PC-9 (cell line): ENCODE results near the gene C14orf132. TPM values are rescaled to one million over a fixed set of nuclear protein-coding genes. Genes with fewer than 3 reads are reported as not detected.
A peak's percentile ranks its signal among the peaks of the same experiment; 100 is the strongest.

Source experiments
- BruUV-seq: library from RNA; stranded (reverse); fragments of 400-500 nt; replicated peaks from 2 replicates; lab custom pipeline; 2021; lab: Mats Ljungman, UMichigan
- CTCF ChIA-PET: fragments of 300-600 bp; sonication (Branson Sonifier 250); formaldehyde crosslinking; loops from one replicate; lab custom pipeline; 2022; ENCODE audit warnings: antibody characterized with exemption; lab: Charles Lee
- POLR2A ChIA-PET: fragments of 300-600 bp; sonication (Branson Sonifier 250); formaldehyde crosslinking; loops from one replicate; lab custom pipeline; 2022; ENCODE audit warnings: antibody characterized with exemption; ENCODE audit not compliant: unreplicated experiment; lab: Charles Lee
- DNase-seq, 2 experiments: peaks; one replicate each; pipeline versions ENCODE4 v3.0.0 to v3.0.0-alpha.2; 2015 to 2022; ENCODE audit warnings: mixed read lengths in 1 of 2
- H2AFZ ChIP-seq: fragments of 200-600 bp; sonication (generic); 2 replicates; pipeline ENCODE4 v1.8.1; 2017; ENCODE audit warnings: antibody characterized with exemption
- H3F3A ChIP-seq: fragments of 200-600 bp; sonication (generic); 2 replicates; pipeline ENCODE4 v1.8.1; 2017; ENCODE audit warnings: antibody characterized with exemption, mild to moderate bottlenecking, low read depth; ENCODE audit not compliant: insufficient read depth
- H3K27ac ChIP-seq: fragments of 200-600 bp; sonication (generic); 2 replicates; pipeline ENCODE4 v1.6.1; 2016; ENCODE audit warnings: mixed run types
- H3K27me3 ChIP-seq: fragments of 200-600 bp; sonication (generic); 2 replicates; pipeline ENCODE4 v1.6.1; 2016; ENCODE audit warnings: low read depth, mixed run types; ENCODE audit not compliant: insufficient read depth
- H3K36me3 ChIP-seq: fragments of 200-600 bp; sonication (generic); 2 replicates; pipeline ENCODE4 v1.6.1; 2016; ENCODE audit warnings: low read depth, mixed run types
- H3K4me1 ChIP-seq: fragments of 200-600 bp; sonication (generic); replicated peaks from 2 replicates; pipeline ENCODE4 v1.6.1; 2016; ENCODE audit warnings: mixed run types; ENCODE audit not compliant: insufficient read depth
- H3K4me2 ChIP-seq: fragments of 200-600 bp; sonication (generic); 2 replicates; pipeline ENCODE4 v1.6.1; 2017; ENCODE audit warnings: mixed run types
- H3K4me3 ChIP-seq: fragments of 200-600 bp; sonication (generic); 2 replicates; pipeline ENCODE4 v1.6.1; 2016; ENCODE audit warnings: mixed run types
- H3K79me2 ChIP-seq: fragments of 200-600 bp; sonication (generic); 2 replicates; pipeline ENCODE4 v1.6.1; 2017; ENCODE audit warnings: low read depth, mixed run types
- H3K9me2 ChIP-seq: fragments of 200-600 bp; sonication (generic); 2 replicates; pipeline ENCODE4 v1.8.1; 2017; ENCODE audit warnings: mild to moderate bottlenecking; ENCODE audit not compliant: insufficient read depth
- H3K9me3 ChIP-seq: fragments of 200-600 bp; sonication (generic); 2 replicates; pipeline ENCODE4 v1.8.1; 2016; ENCODE audit warnings: low read depth; ENCODE audit not compliant: insufficient read depth
- H4K20me1 ChIP-seq: fragments of 200-600 bp; sonication (generic); 2 replicates; pipeline ENCODE4 v1.8.1; 2017; ENCODE audit not compliant: insufficient read depth
- CTCF ChIP-seq: fragments of 200-600 bp; sonication (generic); conservative IDR thresholded peaks from 2 replicates; pipeline ENCODE4 v1.6.1; 2017; ENCODE audit warnings: mixed run types, antibody characterized with exemption, mild to moderate bottlenecking, moderate library complexity
- EZH2 ChIP-seq: fragments of 200-600 bp; sonication (generic); IDR thresholded peaks from 2 replicates; pipeline ENCODE4 v1.8.0; 2017; ENCODE audit warnings: antibody characterized with exemption, low read depth
- intact Hi-C: fragments of 100-400 bp; cut with micrococcal nuclease; formaldehyde crosslinking; loops from one replicate; pipeline ENCODE4 v1.10.0; 2022; ENCODE audit not compliant: unreplicated experiment
- total RNA-seq: library from RNA; stranded (reverse); gene quantifications from 2 replicates; pipeline ENCODE4 v1.2.3, GENCODE V29; 2021

Gene C14orf132
- total RNA-seq, 1 experiment from 2014 or later = not detected

- H2AFZ ChIP-seq = no peak overlapping the region
- no peaks in the 10 kb centered on the region for H3K9me2 ChIP-seq
- no peak for DNase-seq
- POLR2A ChIA-PET = no interaction called here
- H3K9me3 ChIP-seq = no peaks in the 10 kb centered on the region
- peaks cover 14% of the 10 kb centered on the region for H3F3A ChIP-seq
- TF ChIP-seq EZH2 (no peak), CTCF (no peak)
- CTCF ChIA-PET = interaction anchor here (0.6 kb wide), 1 partner anchor 111 kb away, joined by 5 read pairs; no protein-coding TSS in a partner anchor
- peak overlapping the region; percentile 24 for H3K4me2 ChIP-seq
- no peaks in the 10 kb centered on the region for H3K36me3 ChIP-seq
- no peaks in the 10 kb centered on the region for H3K27me3 ChIP-seq
- no peaks in the 10 kb centered on the region for H3K79me2 ChIP-seq
- peak overlapping the region; percentile 53 for H3K27ac ChIP-seq
- no TSS peak for BruUV-seq
- intact Hi-C loops = loop anchor here (10.0 kb wide), 1 partner anchor 99 kb away; the partner anchor contains the start of gene BDKRB2
- H3K4me1 ChIP-seq = peaks cover 36% of the 10 kb centered on the region
- no peaks in the 10 kb centered on the region for H4K20me1 ChIP-seq
- no peak overlapping the region for H3K4me3 ChIP-seq
Measured at GRCh38 chr14:96105089-96105925, 66.1 kb downstream of the C14orf132 start.

- Histone ChIP-seq H3K4me1 (peaks cover 29% of the 10 kb centered on the region), H3K9me3 (no peaks in the 10 kb centered on the region), H3K79me2 (no peaks in the 10 kb centered on the region), H2AFZ (no peak overlapping the region), H3K4me2 (no peak overlapping the region), H3K36me3 (no peaks in the 10 kb centered on the region), H3K9me2 (no peaks in the 10 kb centered on the region), H3K27ac (no peak overlapping the region), H4K20me1 (no peaks in the 10 kb centered on the region), H3K27me3 (no peaks in the 10 kb centered on the region), H3K4me3 (no peak overlapping the region), H3F3A (peaks cover 14% of the 10 kb centered on the region)
- TF ChIP-seq EZH2 (no peak), CTCF (no peak)
- intact Hi-C loops = loop anchor here (10.0 kb wide), 1 partner anchor 99 kb away; the partner anchor contains the start of gene BDKRB2
- DNase-seq = no peak
- ChIA-PET CTCF (interaction anchor here (0.6 kb wide), 1 partner anchor 110 kb away, joined by 5 read pairs; no protein-coding TSS in a partner anchor), POLR2A (no interaction called here)
- no TSS peak for BruUV-seq
Measured at GRCh38 chr14:96105926-96106441, 66.8 kb downstream of the C14orf132 start.

- no peak overlapping the region for H3K4me3 ChIP-seq
- H3F3A ChIP-seq = peaks cover 14% of the 10 kb centered on the region
- no peak for DNase-seq
- ChIA-PET CTCF (no interaction called here), POLR2A (no interaction called here)
- H3K27ac ChIP-seq = no peak overlapping the region
- H3K27me3 ChIP-seq = no peaks in the 10 kb centered on the region
- H3K79me2 ChIP-seq = no peaks in the 10 kb centered on the region
- no peak overlapping the region for H2AFZ ChIP-seq
- H3K9me3 ChIP-seq = no peaks in the 10 kb centered on the region
- no peak overlapping the region for H3K4me2 ChIP-seq
- no peaks in the 10 kb centered on the region for H4K20me1 ChIP-seq
- H3K4me1 ChIP-seq = peaks cover 28% of the 10 kb centered on the region
- H3K36me3 ChIP-seq = no peaks in the 10 kb centered on the region
- no TSS peak for BruUV-seq
- TF ChIP-seq EZH2 (no peak), CTCF (no peak)
- no peaks in the 10 kb centered on the region for H3K9me2 ChIP-seq
- intact Hi-C loops = loop anchor here (10.0 kb wide), 1 partner anchor 98 kb away; the partner anchor contains the start of gene BDKRB2
Measured at GRCh38 chr14:96106891-96107290, 67.7 kb downstream of the C14orf132 start.
